HUES64 (cell line): Measurements from ENCODE around the gene SEMA5A.

ENCODE experiments used
- H3K27ac ChIP-seq: 2 replicates; pipeline ENCODE4 v1.7.0; 2013; ENCODE audit warnings: low read depth, low read length, inconsistent platforms
- H3K27me3 ChIP-seq: 2 replicates; pipeline ENCODE4 v1.6.1; 2013; ENCODE audit warnings: mild to moderate bottlenecking, low read length; ENCODE audit not compliant: insufficient read depth
- H3K36me3 ChIP-seq: 2 replicates; pipeline ENCODE4 v1.6.1; 2013; ENCODE audit warnings: mild to moderate bottlenecking, low read length; ENCODE audit not compliant: insufficient read depth
- H3K4me1 ChIP-seq: 2 replicates; pipeline ENCODE4 v1.6.1; 2013; ENCODE audit warnings: mild to moderate bottlenecking, low read length, moderate library complexity; ENCODE audit not compliant: insufficient read depth
- H3K4me3 ChIP-seq: 2 replicates; pipeline ENCODE4 v1.5.1; 2013; ENCODE audit warnings: mild to moderate bottlenecking, low read length, moderate library complexity
- H3K9ac ChIP-seq: 2 replicates; pipeline ENCODE4 v1.6.1; 2013; ENCODE audit warnings: mild to moderate bottlenecking, low read depth, low read length
- H3K9me3 ChIP-seq: 2 replicates; pipeline ENCODE4 v1.6.1; 2013; ENCODE audit warnings: low read depth, low read length; ENCODE audit not compliant: insufficient read depth
- WGBS: fragments of 150-250, 120-280 bp; methylation state at CpG from one replicate; pipeline ENCODE4 v1.1.7; 2013; ENCODE audit warnings: missing lambda C conversion rate; 5-methylcytosine and 5-hydroxymethylcytosine counted together

Gene SEMA5A

GRCh38 chr5:9473624-9474023 lies 72.3 kb downstream of the SEMA5A start:
- no peak overlapping the region for H3K27ac ChIP-seq
- WGBS, result 93% methylated on average over 2 of the region's 2 CpGs
- peaks cover 10% of the 10 kb centered on the region for H3K9me3 ChIP-seq
- H3K9ac ChIP-seq, result no peak overlapping the region
- H3K36me3 ChIP-seq, result no peaks in the 10 kb centered on the region
- H3K4me3 ChIP-seq, result no peak overlapping the region
- no peaks in the 10 kb centered on the region for H3K27me3 ChIP-seq
- H3K4me1 ChIP-seq, result no peaks in the 10 kb centered on the region

- H3K36me3 ChIP-seq, result no peaks in the 10 kb centered on the region
- peaks cover 3% of the 10 kb centered on the region; the same call in 1 of the 2 replicates for H3K4me1 ChIP-seq
- H3K27ac ChIP-seq, result no peak overlapping the region
- H3K27me3 ChIP-seq, result no peaks in the 10 kb centered on the region
- H3K4me3 ChIP-seq, result no peak overlapping the region
- H3K9ac ChIP-seq, result no peak overlapping the region
- 100% methylated on average over 1 of the region's 1 CpG for WGBS
- H3K9me3 ChIP-seq, result no peaks in the 10 kb centered on the region
Measured at GRCh38 chr5:9470410-9470809, 75.5 kb downstream of the SEMA5A start.

DNA sequence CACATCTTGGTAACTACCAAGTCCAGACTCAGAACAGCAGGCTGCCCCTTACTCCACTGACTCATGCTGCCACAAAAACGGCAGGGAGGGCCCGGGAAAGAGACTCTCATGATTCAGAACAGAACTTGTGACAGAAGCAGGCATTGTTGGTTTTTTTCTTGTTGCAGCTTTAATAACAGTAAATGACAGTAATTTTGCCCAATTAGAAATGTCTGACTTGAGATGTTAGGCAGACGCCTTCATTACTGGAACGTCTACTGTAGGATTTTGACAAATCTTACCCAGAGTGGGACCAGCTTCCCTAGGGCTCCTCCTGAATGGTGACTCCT lies 77.9 kb downstream of the SEMA5A start:
- Histone ChIP-seq H3K4me3 (no peak overlapping the region), H3K4me1 (peaks cover 3% of the 10 kb centered on the region; the same call in 1 of the 2 replicates), H3K9ac (no peak overlapping the region), H3K27me3 (no peaks in the 10 kb centered on the region), H3K36me3 (no peaks in the 10 kb centered on the region), H3K9me3 (no peaks in the 10 kb centered on the region), H3K27ac (no peak overlapping the region)
- 83% methylated on average over 4 of the region's 4 CpGs for WGBS

DNA sequence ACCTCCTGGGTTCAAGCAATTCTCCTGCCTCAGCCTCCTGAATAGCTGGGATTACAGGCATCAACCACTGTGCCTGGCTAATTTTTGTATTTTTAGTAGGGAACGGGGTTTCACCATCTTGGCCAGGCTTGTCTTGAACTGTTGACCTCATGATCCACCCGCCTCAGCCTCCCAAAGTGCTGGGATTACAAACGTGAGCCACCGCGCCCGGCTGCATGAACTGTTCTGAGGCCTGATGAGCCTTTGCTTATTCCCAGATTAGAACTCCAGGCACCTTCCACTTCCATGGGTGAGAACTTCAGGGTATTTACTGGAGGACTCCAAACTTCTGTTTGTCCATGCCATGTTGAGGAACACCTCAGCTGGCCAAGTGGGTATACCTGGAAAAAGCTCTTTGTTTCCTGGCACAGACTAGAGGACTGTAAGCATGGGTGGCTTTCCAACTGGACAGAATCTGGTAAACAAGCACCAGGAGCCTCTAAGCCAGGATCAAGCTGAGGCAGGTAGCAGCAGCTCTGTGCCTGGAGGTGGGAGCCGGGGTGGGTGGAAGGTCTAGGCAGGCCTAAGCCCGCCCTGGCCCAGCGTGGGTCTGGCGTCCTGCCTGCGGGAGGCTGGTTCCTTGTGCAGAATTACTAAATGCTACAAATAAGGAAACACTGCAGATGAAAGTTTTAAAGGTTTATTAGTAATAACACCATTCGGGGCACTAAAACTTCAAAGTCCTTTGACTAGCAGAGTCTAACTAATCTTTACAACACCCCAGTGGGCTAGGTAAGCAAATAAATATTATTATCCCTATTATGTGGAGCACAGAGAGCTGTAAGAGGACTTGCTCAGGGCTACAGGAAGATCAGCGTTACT lies 78.4 kb downstream of the SEMA5A start:
- Histone ChIP-seq H3K4me3 (no peak overlapping the region), H3K27ac (no peak overlapping the region)

DNA sequence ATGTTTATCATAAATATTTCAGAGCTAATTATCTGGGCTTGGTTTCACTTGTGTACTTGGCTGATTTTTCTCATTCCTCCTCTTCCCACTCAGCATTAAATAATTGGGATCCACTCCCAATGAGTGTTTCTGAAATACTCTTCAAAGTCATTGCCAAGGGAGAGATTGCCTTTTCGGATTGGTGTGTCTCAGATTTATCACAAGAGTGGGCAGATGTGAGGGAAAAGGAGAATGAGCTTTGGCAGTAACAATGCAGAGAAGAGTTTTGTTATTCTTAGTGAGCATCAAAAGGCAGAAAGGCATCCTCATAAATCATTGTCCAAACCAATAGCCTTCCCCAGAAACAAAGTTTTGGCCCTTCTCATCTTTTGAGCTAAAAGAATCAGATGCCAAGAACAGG lies 79.2 kb downstream of the SEMA5A start:
- Histone ChIP-seq H3K27me3 (no peaks in the 10 kb centered on the region), H3K27ac (no peak overlapping the region)
- 94% methylated on average over 1 of the region's 1 CpG for WGBS

More for the DNA sequence above, 78.4 kb downstream of the SEMA5A start:
- Histone ChIP-seq H3K27me3 (no peaks in the 10 kb centered on the region), H3K9me3 (no peaks in the 10 kb centered on the region), H3K36me3 (no peaks in the 10 kb centered on the region), H3K9ac (no peak overlapping the region), H3K4me1 (peaks cover 3% of the 10 kb centered on the region; the same call in 1 of the 2 replicates)
- WGBS, result 88% methylated on average over 12 of the region's 13 CpGs

DNA sequence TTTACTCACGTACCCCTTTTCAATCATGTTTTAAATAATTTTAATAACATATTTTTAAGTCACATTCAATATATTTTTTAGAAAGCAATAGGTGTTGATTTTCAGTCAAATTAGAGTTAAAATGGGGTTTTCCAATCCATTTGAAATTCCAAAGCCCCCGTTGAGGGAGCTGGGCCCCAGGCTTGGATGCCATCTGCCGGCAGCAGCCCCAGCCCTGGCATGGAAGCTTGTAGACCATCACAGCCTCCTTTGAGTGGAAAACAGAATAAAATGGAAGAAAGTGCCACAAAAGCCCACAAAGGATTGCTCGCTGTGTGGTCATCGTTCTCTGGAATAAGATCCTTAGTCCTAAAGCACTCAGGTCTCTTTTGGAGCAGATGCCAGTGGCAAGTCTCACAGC lies 81.4 kb downstream of the SEMA5A start:
- no peaks in the 10 kb centered on the region for H3K36me3 ChIP-seq
- no peak overlapping the region for H3K27ac ChIP-seq
- H3K9ac ChIP-seq, result no peak overlapping the region
- H3K4me3 ChIP-seq, result no peak overlapping the region
- peaks cover 3% of the 10 kb centered on the region; the same call in 1 of the 2 replicates for H3K4me1 ChIP-seq
- WGBS, result 92% methylated on average over 4 of the region's 5 CpGs
- no peaks in the 10 kb centered on the region for H3K27me3 ChIP-seq
- peaks cover 2% of the 10 kb centered on the region; the same call in 1 of the 2 replicates for H3K9me3 ChIP-seq

More for the DNA sequence above, 79.2 kb downstream of the SEMA5A start:
- Histone ChIP-seq H3K36me3 (no peaks in the 10 kb centered on the region), H3K4me3 (no peak overlapping the region), H3K9ac (no peak overlapping the region), H3K4me1 (peaks cover 3% of the 10 kb centered on the region; the same call in 1 of the 2 replicates), H3K9me3 (no peaks in the 10 kb centered on the region)

GRCh38 chr5:9462109-9462508 lies 83.8 kb downstream of the SEMA5A start:
- Histone ChIP-seq H3K4me3 (no peak overlapping the region), H3K36me3 (no peaks in the 10 kb centered on the region), H3K27me3 (no peaks in the 10 kb centered on the region), H3K9ac (no peak overlapping the region), H3K27ac (no peak overlapping the region), H3K4me1 (peaks cover 6% of the 10 kb centered on the region), H3K9me3 (peaks cover 9% of the 10 kb centered on the region; the same call in 1 of the 2 replicates)
- WGBS, result 97% methylated on average over 3 of the region's 3 CpGs

- Histone ChIP-seq H3K36me3 (no peaks in the 10 kb centered on the region), H3K4me1 (peaks cover 16% of the 10 kb centered on the region), H3K9me3 (peaks cover 9% of the 10 kb centered on the region; the same call in 1 of the 2 replicates), H3K4me3 (no peak overlapping the region), H3K9ac (no peak overlapping the region), H3K27me3 (no peaks in the 10 kb centered on the region), H3K27ac (no peak overlapping the region)
- 95% methylated on average over 1 of the region's 3 CpGs for WGBS
Measured at GRCh38 chr5:9460885-9461645, 84.8 kb downstream of the SEMA5A start.

DNA sequence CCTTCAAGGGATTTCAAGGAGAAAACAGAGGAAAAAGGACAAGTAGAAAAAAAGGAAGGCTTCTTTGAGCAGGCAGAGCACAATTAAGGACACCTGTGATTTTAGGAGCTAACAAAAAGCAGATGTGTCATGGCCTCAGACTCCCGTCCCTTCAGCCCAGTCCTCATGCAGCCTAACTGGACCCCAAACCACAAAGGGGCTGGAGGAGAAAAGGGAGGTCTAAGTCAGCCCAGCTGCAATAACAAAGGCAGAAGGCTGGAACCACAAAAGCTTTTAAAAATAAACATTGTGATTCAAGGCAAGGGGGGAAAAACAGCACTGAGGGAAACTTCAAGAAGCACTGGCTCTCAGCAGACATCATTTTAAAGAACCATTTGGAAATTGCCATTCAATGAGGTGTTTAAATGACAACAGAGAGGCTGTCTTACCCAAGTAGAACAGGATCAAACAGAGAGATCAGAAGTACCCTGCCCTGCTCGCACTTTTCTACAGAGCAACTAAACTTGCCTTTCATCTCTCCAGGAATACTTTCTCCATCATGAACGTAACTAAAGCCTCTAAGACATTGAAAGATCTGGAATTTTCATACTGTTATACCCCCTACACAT lies 89.3 kb downstream of the SEMA5A start:
- H3K36me3 ChIP-seq, result no peaks in the 10 kb centered on the region
- no peaks in the 10 kb centered on the region for H3K27me3 ChIP-seq
- WGBS, result 44% methylated on average over 3 of the region's 3 CpGs
- H3K9me3 ChIP-seq, result peaks cover 9% of the 10 kb centered on the region; the same call in 1 of the 2 replicates
- peak overlapping the region; percentile 95 for H3K27ac ChIP-seq
- peaks cover 24% of the 10 kb centered on the region for H3K4me1 ChIP-seq
- peak overlapping the region; percentile 78; the same call in 1 of the 2 replicates for H3K9ac ChIP-seq
- H3K4me3 ChIP-seq, result no peak overlapping the region

DNA sequence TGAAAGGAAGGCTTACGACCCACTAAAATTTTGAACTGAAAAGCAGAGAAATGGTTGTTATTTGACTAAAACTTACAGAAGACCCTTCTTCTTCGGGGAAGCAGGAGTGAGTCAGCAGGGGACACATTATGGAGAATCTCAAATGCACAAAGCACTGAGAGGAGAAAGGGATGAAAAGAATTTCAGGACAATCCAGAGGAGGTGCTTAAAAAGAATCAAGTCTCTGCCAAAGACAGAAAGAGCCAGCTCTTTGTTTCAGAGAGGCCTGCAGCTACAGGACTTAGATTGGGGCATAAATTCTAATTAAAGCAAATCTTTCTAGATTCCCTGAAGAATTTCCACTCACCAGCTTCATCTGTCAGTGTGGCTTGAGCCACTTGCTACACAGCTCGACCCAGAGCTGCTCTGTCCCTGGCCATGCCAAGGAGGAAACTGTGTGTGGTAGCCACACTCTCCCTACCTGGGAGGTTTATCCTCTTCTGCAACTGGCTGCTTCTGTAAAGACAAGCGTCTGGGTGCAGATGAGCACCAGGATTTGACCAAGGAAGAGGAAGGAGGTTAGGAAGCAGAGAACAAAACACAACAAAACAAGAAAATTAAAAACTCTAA lies 89.9 kb downstream of the SEMA5A start:
- Histone ChIP-seq H3K36me3 (no peaks in the 10 kb centered on the region), H3K4me3 (no peak overlapping the region), H3K9ac (peak overlapping the region; percentile 78), H3K4me1 (peaks cover 24% of the 10 kb centered on the region), H3K27ac (peak overlapping the region; percentile 95), H3K27me3 (no peaks in the 10 kb centered on the region), H3K9me3 (peaks cover 9% of the 10 kb centered on the region; the same call in 1 of the 2 replicates)
- WGBS, result 46% methylated on average over 3 of the region's 4 CpGs
